OCI-LY3 (cell line): ENCODE data around the gene PATJ.

Source experiments
- H2AFZ ChIP-seq: fragments of 200-600, 300-600 bp; shearing (Covaris generic); 2 replicates; pipeline ENCODE4 v1.6.0; 2014; ENCODE audit warnings: antibody characterized with exemption, low read depth, low read length
- H3K27ac ChIP-seq: fragments of 200-600, 300-600 bp; sonication (generic); 2 replicates; pipeline ENCODE4 v1.5.1; 2014; ENCODE audit warnings: mild to moderate bottlenecking, low read length, moderate library complexity, mixed read lengths
- H3K27me3 ChIP-seq: fragments of 200-600, 300-600 bp; sonication (generic); 2 replicates; pipeline ENCODE4 v1.6.1; 2014; ENCODE audit warnings: low read depth, low read length, mixed read lengths
- H3K36me3 ChIP-seq: fragments of 200-600, 300-600 bp; sonication (generic); replicated peaks from 2 replicates; pipeline ENCODE3; 2014; ENCODE audit warnings: low read depth, low read length, mixed read lengths
- H3K4me1 ChIP-seq: fragments of 300-600, 200-600 bp; sonication (generic); 2 replicates; pipeline ENCODE4 v1.6.1; 2014; ENCODE audit warnings: low read length, mixed read lengths
- H3K4me2 ChIP-seq: fragments of 200-600, 300-600 bp; sonication (generic); 2 replicates; pipeline ENCODE4 v1.6.1; 2014; ENCODE audit warnings: low read length, mixed read lengths
- H3K4me3 ChIP-seq: fragments of 300-600, 200-600 bp; sonication (generic); 2 replicates; pipeline ENCODE4 v1.5.1; 2014; ENCODE audit warnings: antibody characterized with exemption, mild to moderate bottlenecking, low read length, moderate library complexity
- H3K79me2 ChIP-seq: fragments of 300-600, 200-600 bp; shearing (Covaris generic); 2 replicates; pipeline ENCODE4 v1.6.1; 2014; ENCODE audit warnings: mild to moderate bottlenecking, low read length, mixed read lengths
- H3K9ac ChIP-seq: fragments of 300-600, 200-600 bp; shearing (Covaris generic); 2 replicates; pipeline ENCODE4 v1.6.0; 2014; ENCODE audit warnings: mild to moderate bottlenecking, low read length, moderate library complexity
- H3K9me3 ChIP-seq: fragments of 200-600, 300-600 bp; shearing (Covaris generic); 2 replicates; pipeline ENCODE4 v1.6.1; 2014; ENCODE audit warnings: low read length, mixed read lengths; ENCODE audit not compliant: insufficient read depth
- H4K20me1 ChIP-seq: fragments of 200-600, 300-600 bp; sonication (generic); 2 replicates; pipeline ENCODE4 v1.6.1; 2016; ENCODE audit warnings: low read length, mixed read lengths; ENCODE audit not compliant: insufficient read depth
- EZH2phosphoT487 ChIP-seq: fragments of 200-600 bp; shearing (Covaris generic); IDR thresholded peaks from 2 replicates; pipeline ENCODE4 v1.6.1; 2018; ENCODE audit warnings: antibody characterized with exemption, mixed run types, low read depth
- TF ChIP-seq, protein P1 (sequence below): fragments of 200-600, 300-600 bp; sonication (generic); IDR thresholded peaks from 2 replicates; pipeline ENCODE4 v1.5.1; 2014; ENCODE audit warnings: antibody characterized with exemption, low read length, low read depth

PATJ gene

DNA sequence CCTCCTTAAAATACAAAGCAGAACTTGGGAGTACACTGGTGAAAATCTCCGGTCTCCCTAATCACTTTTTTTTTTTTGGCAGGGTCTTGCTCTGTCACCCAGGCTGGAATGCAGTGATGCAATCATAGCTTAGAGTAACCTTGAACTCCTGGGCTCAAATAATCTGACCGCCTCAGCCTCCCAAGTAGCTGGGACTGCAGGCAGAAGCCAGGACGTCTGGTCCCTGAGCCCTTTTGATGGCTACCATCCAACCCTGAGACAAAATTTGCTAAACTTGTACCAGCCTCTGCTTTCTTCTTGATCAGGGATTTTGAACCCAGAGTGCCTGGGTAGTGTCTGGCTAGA lies 456.5 kb downstream of the PATJ start:
- no peaks in the 10 kb centered on the region for H3K9me3 ChIP-seq
- no peaks in the 10 kb centered on the region for H3K79me2 ChIP-seq
- H3K9ac ChIP-seq: no peak overlapping the region
- H3K4me3 ChIP-seq: no peak overlapping the region
- H3K27me3 ChIP-seq: no peaks in the 10 kb centered on the region
- no peaks in the 10 kb centered on the region for H3K4me1 ChIP-seq
- H3K27ac ChIP-seq: no peak overlapping the region
- TF ChIP-seq EZH2phosphoT487: no peak
- TF ChIP-seq, protein P1, sequence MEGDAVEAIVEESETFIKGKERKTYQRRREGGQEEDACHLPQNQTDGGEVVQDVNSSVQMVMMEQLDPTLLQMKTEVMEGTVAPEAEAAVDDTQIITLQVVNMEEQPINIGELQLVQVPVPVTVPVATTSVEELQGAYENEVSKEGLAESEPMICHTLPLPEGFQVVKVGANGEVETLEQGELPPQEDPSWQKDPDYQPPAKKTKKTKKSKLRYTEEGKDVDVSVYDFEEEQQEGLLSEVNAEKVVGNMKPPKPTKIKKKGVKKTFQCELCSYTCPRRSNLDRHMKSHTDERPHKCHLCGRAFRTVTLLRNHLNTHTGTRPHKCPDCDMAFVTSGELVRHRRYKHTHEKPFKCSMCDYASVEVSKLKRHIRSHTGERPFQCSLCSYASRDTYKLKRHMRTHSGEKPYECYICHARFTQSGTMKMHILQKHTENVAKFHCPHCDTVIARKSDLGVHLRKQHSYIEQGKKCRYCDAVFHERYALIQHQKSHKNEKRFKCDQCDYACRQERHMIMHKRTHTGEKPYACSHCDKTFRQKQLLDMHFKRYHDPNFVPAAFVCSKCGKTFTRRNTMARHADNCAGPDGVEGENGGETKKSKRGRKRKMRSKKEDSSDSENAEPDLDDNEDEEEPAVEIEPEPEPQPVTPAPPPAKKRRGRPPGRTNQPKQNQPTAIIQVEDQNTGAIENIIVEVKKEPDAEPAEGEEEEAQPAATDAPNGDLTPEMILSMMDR: no peak
- H3K36me3 ChIP-seq: no peaks in the 10 kb centered on the region
- no peaks in the 10 kb centered on the region for H4K20me1 ChIP-seq
- H3K4me2 ChIP-seq: no peak overlapping the region
- H2AFZ ChIP-seq: no peak overlapping the region

DNA sequence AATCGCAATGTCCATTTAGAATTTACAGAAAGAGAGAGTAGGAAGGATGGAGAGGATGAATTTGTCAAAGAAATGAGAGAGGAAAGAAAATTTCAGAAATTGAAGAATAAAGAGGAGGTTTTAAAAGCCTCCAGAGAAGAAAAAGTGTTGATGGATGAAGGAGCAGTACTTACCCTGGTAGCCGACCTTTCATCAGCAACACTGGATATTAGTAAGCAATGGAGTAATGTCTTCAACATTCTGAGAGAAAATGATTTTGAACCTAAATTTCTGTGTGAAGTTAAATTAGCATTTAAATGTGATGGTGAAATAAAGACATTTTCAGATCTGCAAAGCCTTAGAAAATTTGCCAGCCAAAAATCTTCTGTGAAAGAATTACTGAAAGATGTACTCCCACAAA lies 464.9 kb downstream of the PATJ start:
- H3K27ac ChIP-seq: no peak overlapping the region
- no peak overlapping the region for H3K4me3 ChIP-seq
- no peak for TF ChIP-seq EZH2phosphoT487
- TF ChIP-seq, protein P1: no peak
- no peaks in the 10 kb centered on the region for H3K27me3 ChIP-seq
- no peaks in the 10 kb centered on the region for H3K4me1 ChIP-seq
- no peaks in the 10 kb centered on the region for H3K36me3 ChIP-seq
- no peak overlapping the region for H2AFZ ChIP-seq
- no peaks in the 10 kb centered on the region for H3K9me3 ChIP-seq
- H4K20me1 ChIP-seq: no peaks in the 10 kb centered on the region
- H3K9ac ChIP-seq: no peak overlapping the region
- no peaks in the 10 kb centered on the region for H3K79me2 ChIP-seq
- no peak overlapping the region for H3K4me2 ChIP-seq

DNA sequence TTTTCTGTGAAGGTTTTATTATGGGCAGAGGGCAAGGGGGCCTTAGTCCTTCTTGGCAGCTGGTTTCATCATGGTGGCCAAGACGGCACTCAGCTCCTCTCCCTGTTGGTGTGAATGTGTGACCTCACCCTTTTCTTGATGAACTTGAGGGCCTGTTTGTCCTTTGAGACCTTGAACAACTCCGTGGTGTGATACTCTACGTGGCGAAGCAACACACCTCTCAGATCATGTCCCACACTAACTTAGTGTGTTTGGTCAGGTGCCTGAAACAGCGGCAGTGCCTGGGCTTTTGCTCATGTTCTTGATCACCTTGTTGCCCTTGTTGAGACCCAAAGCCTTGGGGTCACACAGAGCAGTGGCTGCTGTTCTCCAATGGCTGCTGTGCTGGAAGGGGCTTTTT lies 465.8 kb downstream of the PATJ start:
- no peak overlapping the region for H3K9ac ChIP-seq
- H3K27me3 ChIP-seq: no peaks in the 10 kb centered on the region
- H3K4me2 ChIP-seq: no peak overlapping the region
- no peak overlapping the region for H2AFZ ChIP-seq
- H3K4me1 ChIP-seq: no peaks in the 10 kb centered on the region
- H3K4me3 ChIP-seq: no peak overlapping the region
- no peak overlapping the region for H3K27ac ChIP-seq
- no peaks in the 10 kb centered on the region for H3K79me2 ChIP-seq
- no peaks in the 10 kb centered on the region for H3K36me3 ChIP-seq
- H4K20me1 ChIP-seq: no peaks in the 10 kb centered on the region
- no peaks in the 10 kb centered on the region for H3K9me3 ChIP-seq
- no peak for TF ChIP-seq EZH2phosphoT487
- TF ChIP-seq, protein P1: no peak

DNA sequence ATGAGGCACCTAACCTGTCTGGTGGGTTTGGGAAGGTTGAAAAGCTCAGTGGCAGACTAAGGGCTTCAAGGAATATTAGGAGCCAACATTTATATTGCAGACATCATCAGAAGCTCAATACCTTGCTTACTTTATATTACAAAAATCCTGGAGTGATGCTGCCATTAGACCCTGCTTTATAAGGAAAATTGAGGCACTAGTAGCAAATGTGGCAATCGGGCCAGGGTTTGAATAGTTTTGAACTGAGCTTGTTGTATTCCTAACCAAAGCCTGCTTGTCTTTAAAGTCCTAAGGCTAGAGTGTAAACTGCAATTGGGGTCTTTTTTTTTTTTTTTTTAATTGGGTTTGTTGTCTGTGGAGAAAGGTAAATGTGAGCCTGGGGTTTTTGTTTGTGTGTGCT lies 466.7 kb downstream of the PATJ start:
- Histone ChIP-seq H3K27ac (no peak overlapping the region), H3K4me1 (no peaks in the 10 kb centered on the region), H3K27me3 (no peaks in the 10 kb centered on the region), H3K9ac (no peak overlapping the region), H2AFZ (no peak overlapping the region), H3K4me3 (no peak overlapping the region), H3K9me3 (no peaks in the 10 kb centered on the region), H3K4me2 (no peak overlapping the region), H4K20me1 (no peaks in the 10 kb centered on the region), H3K36me3 (no peaks in the 10 kb centered on the region), H3K79me2 (no peaks in the 10 kb centered on the region)
- TF ChIP-seq EZH2phosphoT487: no peak
- TF ChIP-seq, protein P1: no peak
